Measurements from ENCODE around the gene DHCR24.

The DHCR24 gene

DNA sequence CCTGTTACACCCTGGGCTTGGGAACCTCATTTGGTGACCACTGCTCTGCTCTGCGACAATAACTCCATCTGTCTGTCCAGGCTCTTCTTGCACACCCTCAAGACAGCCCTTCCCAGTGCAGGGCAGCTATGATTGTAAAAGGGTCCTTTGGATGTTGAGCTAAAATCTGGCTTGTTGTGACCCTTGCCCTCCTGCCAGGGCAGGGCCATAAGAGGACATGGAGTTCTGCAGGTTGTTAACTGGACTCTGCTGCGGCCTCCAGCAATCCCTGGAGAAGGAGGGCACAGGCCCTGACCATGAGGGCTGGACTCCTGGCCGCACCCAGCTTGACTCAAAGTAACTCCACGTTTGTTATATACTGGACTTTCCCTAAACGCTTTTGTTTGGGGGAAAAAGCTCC is 41.2 kb downstream of the DHCR24 start:
- DNase-seq (ENCODE audit: low read depth in 2 of 2), result no peak

DNA sequence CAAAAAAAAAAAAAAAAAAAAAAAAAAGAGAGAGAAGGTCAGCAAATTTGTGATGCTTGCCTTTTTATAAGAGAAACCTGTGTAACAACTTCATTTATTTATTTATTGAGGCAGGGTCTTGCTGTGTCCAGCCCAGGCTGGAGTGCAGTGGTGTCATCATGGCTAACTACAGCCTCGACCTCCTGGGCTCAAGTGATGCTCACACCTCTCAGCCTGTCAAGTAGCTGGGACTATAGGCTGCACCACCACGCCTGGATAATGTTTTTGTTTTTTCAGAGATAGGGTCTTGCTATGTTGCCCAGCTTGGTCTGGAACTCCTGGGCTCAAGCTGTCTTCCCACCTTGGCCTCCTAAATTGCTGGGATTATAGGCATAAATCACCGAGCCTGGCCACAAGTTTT is 42.4 kb downstream of the DHCR24 start:
- DNase-seq (ENCODE audit: low read depth in 2 of 2), result no peak

DNA sequence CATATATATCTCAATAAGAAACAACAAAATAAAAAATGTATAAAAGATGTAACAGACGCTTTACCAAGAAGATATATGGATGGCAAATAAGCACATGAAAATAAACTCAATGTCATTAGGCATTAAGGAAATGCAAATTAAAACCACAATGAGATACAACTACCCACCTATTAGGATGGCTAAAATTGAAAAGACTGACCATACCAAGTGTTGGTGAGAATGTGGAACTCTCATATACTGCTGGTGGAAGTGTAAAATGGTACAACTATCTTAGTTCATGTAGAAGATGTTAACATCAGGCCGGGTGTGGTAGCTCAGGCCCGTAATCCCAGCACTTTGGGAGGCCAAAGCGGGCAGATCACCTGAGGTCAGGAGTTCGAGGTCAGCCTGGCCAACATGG is 43.5 kb downstream of the DHCR24 start:
- no peak for DNase-seq (ENCODE audit: low read depth in 2 of 2)

DNA sequence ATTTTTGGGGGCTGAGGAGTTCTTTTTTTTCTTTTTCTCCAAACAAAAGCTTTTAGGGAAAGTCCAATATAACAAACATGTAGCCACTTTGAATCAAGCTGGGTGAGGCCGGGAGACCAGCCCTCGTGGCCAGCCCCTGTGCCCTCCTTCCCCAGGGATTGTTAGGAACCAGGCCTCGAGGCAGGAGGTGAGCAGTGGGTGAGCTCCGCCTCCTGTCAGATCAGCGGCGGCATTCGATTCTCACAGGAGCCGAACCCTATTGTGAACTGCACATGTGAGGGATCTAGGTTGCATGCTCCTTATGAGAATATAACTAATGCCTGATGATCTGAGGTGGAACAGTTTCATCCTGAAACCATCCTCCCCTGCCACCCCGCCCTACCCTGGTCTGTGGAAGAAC is 44.0 kb downstream of the DHCR24 start:
- DNase-seq (ENCODE audit: low read depth in 2 of 2), result no peak

DNA sequence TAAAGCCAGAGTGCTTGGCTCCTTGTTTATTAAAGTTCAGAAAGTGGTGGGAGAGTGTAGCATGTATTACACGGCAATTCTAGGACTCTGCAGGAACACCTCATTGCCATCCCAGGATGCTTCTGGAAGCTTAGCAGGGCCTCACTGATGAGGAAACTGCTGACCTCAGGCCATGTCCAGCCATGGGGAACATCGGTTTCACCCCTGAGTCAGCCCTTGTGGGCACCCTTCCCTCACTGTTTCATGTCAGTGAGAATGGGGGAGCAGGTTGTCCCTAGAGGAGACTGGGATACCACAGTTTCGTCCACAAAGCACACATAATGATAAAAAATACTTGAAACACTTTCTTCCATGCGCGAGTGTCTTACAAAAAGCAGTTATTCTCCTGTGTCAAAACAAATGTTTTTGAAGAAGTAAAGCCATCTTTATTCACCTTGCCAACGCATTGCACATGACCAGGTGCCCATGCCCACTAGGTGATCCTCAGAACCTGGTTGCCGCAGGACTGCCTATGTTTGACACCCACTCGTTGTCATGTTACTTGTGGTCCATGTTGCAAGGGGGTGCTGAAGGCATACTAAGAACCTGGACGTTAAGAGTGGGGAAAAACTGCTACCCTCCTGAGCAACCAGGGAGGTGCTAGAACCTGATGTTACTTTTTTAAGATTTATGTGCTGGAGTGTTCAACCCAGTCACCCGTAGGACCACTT is 44.6 kb downstream of the DHCR24 start:
- no peak for DNase-seq (ENCODE audit: low read depth in 2 of 2)

DNA sequence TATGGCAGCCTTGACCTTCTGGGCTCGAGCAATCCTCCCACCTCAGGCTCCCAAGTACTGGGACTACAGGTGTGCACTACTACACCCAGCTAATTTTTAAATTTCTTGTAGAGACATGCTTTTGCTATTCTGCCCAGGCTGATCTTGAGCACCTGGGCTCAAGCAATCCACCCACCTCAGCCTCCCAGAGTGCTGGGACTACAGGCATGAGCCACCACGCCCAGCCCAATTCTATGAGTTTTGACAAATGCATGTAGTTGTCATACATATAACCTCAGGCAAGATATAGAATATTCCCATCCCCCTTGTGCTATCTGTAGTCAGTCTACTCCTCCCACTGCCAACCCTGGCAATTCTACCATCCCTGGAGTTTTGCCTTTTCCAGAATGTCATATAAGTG is 47.2 kb downstream of the DHCR24 start:
- DNase-seq (ENCODE audit: low read depth in 2 of 2), result no peak

DNA sequence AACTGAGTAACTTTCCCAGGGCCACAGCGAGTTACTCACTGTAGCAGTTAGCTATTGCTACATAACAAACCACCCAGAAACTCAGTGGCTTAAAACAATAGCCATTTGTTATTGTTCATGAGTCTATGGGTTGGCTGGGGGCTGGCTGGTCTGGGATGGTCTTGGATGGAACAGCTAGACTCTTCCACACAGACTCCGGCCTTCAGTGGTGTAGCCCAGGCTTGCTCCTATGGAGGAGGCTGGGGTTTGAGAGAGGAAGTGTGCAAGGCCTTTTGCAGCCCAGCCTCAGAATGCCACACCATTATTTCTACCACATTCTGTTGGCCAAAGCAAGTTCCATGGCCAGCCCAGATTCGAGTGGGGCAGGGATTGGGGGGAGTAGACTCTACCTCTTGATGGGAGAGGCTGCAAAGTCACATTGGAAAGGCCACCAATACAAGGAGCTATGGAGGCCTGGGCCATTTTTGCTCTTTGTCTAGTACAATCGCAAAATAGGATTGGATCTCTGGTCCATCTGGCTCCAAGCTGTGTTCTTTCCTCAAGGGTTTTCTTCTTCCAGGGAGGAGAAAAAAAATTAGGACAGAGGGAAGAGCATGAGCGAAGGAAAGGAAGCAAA is 48.3 kb downstream of the DHCR24 start:
- DNase-seq (ENCODE audit: low read depth in 2 of 2), result no peak

DNA sequence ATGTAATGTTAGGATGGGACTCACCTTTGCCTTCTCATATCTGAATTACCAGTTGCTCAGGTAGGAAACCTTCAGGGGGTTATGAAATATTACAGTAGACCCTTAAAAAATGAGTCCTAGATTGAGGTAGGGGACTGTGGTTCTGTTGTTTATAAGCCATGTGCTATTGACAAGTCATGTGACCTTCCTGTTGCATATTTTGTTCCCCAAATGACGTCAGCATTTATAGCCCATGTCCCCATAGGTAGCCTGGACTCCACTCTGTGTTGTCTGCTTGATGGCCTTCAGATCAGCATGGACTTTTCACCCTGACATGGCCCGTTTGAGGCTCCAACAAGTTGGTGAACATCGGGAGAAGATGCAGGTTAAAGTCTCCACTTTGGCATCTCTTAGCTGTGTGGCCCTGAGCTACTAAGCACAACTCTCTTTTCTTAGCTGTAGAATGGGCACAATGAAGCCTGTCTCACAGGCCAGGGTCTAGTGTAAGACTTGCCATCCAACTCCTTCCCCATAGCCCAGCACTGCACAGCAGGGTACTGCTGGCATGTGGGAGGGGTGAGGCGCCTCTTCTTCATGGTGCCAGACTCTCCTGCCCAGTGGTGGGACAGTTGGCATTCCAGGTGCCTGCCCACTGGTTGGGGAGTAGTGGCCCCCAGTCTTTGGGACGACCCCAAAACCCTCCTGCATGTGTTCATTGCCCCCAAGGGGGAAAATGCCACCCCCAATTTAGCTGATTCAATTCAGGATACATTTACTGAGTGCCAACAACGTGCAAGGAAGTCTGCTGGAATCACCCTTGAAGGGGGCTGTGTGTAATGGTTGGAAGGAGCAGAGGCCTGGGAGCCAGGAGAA is 49.8 kb downstream of the DHCR24 start:
- no peak for DNase-seq (ENCODE audit: low read depth in 2 of 2)

DNA sequence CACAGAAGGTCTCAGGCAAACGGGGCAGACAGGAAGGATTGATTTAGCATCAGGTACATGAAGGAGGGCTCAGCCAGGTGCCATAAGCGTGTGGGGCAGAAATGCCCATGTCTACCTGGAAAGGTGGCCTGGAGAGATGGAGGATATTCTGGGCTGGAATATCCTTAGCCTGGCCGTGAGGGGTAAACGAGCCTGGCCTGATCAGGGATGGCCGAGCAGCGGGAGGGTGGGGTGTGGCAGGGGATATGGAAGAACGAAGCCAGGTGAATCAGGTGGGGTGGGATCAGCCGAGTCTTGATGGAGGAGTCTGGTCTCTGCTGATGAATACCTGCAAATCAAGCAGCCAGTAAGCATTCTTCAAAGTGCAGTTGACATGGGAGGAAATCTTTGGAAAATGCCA is 50.4 kb downstream of the DHCR24 start:
- DNase-seq (ENCODE audit: low read depth in 2 of 2), result no peak

DNA sequence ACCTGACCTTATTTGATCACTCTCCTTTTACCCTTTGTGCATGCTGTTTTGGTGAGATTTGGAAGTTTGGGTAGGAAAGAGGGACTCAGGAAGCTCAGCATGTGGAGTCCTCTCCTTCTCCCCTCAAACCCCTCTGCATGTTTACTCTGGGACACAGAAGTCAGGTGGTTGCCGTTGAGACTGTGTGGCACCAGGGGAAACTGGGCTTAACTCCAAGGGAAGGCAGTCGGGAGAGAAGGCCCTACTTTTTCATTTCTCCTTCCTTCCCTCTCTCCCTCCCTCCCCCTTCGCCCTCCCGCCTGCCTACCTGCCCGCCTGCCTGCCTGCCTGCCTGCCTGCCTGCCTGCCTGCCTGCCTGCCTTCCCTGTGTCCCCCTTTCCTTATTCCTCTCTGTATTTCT is 51.0 kb downstream of the DHCR24 start:
- no peak for DNase-seq (ENCODE audit: low read depth in 2 of 2)

DNA sequence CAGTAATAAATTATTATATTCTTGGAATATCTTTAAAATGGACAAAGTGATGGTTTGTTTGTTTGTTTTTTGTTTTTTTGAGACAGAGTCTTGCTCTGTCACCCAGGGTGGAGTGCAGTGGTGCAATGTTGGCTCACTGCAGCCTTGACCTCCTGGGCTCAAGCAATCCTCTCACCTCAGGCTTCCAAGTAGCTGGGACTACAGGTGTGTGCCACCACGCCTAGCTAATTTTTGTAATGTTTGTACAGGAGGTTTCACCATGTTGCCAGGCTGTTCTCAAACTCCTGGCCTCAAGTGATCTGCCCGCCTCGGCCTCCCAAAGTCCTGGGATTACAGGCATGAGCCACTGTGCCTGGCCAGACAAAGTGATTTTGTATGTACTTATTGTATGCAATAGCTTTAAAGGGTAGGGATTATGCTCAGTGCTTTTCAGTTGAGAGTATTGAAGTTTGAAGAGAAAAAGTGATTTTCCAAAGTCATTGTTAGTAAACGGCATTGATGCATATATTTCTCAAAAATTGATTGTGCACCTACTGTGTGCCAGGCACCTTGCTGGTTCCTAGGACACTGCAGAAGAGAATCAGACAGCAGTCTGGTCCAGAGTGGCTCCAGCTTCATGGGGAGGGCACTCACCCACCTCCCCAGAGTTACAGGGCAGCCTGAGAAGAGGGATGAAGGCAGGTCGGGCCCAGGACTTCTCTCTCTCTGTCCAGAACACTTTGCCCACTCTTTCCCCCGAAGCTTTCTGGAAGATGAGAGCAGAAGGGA is 51.7 kb downstream of the DHCR24 start:
- no peak for DNase-seq (ENCODE audit: low read depth in 2 of 2)

DNA sequence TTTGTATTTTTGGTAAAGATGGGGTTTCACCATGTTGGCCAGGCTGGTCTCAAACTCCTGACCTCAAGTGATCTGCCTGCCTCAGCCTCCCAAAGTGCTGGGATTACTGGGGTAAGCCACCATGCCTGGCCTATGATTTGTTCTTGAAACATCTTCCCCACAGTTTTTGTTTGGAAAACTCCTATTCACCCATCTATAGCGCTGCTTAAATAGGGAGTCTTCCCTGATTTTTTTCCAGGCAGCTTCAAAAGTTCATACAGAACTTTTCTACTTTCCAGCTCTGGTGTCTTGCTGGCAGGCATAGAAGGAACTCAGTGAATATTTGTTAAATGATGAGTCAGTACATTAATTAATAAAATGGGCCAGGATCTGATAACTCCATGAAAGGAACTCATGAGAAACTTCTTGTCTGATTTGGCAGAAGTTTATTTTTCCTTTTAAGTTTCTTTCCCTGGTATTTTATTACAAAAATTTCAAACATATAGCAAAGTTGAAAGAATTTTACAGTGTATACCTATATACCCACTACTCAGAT is 52.9 kb downstream of the DHCR24 start:
- DNase-seq (ENCODE audit: low read depth in 2 of 2), result no peak

DNA sequence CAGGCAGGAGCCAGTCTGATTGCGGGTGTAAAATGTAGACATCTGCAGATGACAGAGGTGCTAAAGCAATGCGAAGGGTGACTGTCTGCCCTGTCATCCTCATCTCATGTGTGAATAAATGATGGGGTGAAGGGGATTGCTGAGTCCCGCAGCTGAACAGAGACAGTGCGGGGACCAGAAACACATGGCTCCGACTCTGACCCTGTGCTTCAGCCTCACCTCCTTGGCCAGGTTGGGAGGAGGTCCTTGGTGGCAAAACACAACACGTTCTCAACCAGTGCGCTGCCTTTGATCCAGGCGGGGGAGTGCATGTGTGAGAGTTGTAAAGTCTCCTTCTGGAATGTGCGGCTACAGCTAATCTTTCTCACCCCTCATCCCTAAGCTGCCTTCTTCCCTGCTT is 53.9 kb downstream of the DHCR24 start:
- DNase-seq (ENCODE audit: low read depth in 2 of 2), result no peak

DNA sequence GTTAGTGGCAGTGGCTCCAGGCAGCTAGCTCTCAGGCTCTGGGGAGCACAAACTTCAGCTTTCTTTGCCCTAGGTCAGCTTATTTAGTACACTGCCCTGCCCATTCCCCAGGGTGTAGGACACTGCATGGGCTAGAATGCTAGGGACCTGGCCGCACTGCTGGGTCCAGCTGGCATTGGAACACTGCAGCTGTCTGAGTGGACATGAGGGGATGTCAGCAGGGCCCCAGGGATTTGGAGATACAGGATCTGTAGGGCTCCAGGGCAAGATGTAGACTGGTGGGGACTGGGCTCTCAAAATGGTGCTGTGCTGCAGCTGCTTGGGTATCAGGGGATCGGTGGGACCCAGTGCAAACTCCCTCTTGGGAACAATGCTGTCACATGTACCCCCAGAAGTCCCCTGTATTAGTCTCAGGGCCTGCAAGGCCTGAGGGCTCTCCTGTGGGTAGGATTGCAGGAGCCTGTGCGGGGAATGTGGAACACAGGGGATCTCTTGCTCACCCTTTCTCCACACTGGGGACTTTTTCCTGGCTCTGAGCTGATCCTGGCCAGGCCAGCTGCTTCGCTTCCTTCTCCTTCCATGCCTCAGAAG is 60.7 kb downstream of the DHCR24 start:
- DNase-seq (ENCODE audit: low read depth in 2 of 2), result no peak

DNA sequence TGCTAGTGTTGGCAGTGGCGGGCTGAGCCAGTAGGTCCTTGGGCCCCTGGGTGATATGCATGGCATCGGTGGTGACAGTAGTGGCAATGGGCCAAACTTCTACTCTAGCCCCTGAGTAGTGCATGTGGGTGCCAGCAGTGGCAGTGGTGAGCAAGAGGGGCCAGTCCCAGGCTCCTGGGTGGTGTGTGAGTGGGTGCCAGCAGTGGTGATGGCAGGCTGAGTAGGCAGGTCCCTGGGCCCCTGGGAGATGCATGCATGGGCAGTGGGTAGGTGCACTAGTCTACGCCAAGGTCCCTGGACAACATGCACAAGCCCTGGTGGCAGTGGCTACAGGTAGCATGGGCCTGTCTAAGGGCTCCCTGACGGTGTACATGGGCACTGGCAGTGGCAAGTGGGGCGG is 61.3 kb downstream of the DHCR24 start:
- DNase-seq (ENCODE audit: low read depth in 2 of 2), result no peak

DNA sequence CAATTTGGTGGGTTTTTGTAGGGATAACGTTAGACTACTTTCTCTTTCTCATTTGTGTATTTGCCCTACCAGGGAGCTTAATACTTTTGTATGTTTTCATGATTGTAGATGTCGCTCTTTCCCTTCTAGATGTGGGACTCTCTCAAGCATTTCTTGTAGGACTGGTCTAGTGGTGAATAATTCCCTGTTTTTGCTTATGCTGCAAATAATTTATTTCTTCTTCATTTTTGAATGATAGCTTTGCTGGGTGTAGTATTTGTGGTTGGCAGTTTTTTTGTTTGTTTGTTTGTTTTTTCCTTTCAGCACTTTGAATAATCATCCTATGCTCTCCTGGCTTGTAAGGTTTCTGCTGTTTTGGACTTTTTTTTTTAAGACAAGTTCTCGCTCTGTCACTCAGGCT is 63.3 kb downstream of the DHCR24 start:
- no peak for DNase-seq (ENCODE audit: low read depth in 2 of 2)

DNA sequence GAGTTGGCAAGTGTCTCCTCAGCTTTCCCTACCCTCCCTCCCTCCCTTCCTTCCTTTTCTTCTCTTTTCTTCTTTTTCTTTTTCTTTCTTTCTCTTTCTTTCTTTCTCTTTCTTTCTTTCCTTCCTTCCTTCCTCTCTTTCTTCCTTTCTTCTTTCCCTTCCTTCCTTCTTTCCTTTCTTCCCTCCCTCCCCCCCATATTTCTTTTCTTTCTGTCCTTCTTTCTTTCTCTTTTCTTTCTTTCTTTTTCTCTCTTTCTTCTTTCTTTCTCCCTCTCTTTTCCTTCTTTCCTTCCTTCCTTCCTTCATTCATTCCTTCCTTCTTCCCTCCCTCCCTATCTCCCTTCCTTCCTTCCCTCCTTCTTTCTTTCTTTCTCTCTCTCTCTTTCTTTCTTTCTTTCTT is 67.3 kb downstream of the DHCR24 start:
- DNase-seq (ENCODE audit: low read depth in 2 of 2), result no peak

DNA sequence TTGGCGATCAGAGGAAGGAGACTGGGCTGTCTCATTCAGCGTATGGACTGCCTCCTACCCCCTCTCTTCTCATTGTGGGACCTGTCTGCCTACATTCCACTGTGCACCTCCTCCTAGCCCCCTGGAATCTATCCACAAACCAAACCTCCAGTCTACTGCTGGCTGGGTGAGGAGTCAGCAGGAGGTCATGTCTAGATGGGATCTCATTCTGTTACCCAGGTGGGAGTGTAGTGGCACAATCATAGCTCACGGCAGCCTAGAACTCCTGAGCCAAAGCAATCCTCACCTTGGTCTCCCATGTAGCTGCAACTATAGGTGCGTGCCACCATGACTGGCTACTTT is 67.8 kb downstream of the DHCR24 start:
- no peak for DNase-seq (ENCODE audit: low read depth in 2 of 2)

DNA sequence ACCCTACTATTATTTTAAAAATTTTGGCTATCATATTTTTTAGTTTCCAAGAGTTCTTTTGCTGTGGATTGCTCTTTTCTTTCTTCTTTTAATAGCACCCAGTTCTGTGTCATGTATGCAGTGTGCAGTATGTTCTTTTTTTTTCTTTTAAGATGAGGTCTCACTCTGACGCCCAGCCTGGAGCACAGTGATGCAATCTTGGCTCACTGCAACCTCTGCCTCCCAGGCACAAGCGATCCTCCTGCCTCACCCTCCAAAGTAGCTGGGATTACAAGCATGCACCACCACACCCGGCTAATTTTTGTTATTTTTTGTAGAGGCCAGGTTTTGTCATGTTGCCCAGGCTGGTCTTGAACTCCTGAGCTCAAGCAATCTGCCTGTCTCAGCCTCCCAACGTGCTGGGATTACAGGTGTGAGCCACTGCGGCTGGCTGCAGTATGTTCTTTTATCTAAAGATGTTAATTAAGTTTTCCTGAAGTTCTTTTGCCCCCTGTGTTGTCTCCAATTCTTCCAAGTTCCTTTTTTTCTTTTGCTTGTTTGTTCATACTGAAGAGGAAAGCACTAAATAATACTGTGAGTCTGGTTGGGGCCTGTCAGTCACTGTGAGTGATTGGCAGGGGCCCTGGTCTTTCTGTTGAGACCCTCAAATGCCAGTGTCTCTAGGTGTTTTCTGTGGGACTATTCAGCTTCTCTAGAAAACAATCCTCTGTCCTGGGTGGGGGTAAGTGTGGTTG is 68.4 kb downstream of the DHCR24 start:
- no peak for DNase-seq (ENCODE audit: low read depth in 2 of 2)

DNA sequence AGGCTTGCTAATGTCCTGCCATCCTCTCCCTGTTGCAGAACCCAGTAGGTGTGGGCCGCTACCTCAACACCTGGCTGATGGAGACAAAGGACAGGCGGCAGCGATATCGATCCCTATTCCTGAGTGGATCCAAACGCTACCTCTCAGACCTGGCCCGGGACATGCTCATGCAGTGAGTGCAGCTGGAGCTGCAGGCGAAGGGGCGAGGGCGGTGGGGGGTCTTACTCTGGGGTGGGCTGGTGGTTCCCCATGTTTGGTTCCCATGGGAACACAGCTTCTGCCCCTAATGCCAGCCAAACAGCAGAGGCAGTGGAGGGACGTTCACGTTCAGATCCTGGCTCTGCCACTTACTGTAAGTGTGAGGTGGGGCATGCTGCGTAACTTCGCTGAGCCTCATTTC is 70.0 kb downstream of the DHCR24 start:
- no peak for DNase-seq (ENCODE audit: low read depth in 2 of 2)

DNA sequence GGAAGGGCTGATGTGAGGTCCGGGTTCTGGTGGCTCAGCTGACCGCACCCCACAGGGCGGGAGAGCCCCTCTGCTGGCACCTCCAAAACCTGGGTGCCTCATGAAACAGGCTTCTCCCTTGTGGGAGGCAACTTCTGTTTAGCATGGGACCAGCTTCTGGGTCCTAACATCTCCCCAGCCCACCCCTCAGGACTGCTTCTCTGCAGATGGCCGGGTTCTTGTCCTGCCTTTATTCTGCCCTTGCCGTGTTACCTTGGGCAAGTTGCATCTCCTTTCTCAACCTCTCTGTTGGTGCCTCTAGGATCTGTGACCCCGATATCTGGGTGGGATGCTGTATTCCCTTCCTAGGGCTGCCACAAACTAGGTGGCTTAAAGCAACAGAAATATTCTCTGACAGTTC is 70.9 kb downstream of the DHCR24 start:
- DNase-seq (ENCODE audit: low read depth in 2 of 2), result no peak

All from fibroblast of skin of left biceps (primary cell).